Measurements from ENCODE around the gene BPHL. TPM values are rescaled to one million over a fixed set of nuclear protein-coding genes. Genes with fewer than 3 reads are reported as not detected.

Gene BPHL
- total RNA-seq, 1 experiment from 2014 or later = 31.3 TPM

GRCh38 chr6:3195695-3196497 is 77.4 kb downstream of the BPHL start:
- ChIA-PET RAD21 (ENCODE audit: low non-redundant PET in 1 of 2, low total read pairs in 2 of 2, uncharacterized antibody in 2 of 2, unreplicated experiment in 2 of 2) (interaction anchor here in 1 of 2 experiments (0.7 kb wide), 1 partner anchor 19 kb away, joined by 3 read pairs; no protein-coding TSS in a partner anchor), POLR2A (no interaction called here), CTCF (interaction anchor here (0.6 to 1.6 kb wide), 5 partner anchors 36 to 350 kb away, joined by 3 to 6 read pairs (median 3); no protein-coding TSS in a partner anchor)
- no TSS peak for BruUV-seq (replicated peaks)
- H3K9me3 ChIP-seq (ENCODE audit: control insufficient read depth in 1 of 2, insufficient read depth in 1 of 2, low read depth in 1 of 2, low read length in 2 of 2) = no peaks in the 10 kb centered on the region; a peak in 1 of 4 replicates
- H3K4me3 ChIP-seq (replicated peaks in 1 of 2; ENCODE audit: low read depth in 1 of 2, low read length in 2 of 2) = peak overlapping the region in 1 of 2 experiments; percentile 23; a peak in 1 of 4 replicates
- H3K27me3 ChIP-seq (ENCODE audit: insufficient read depth, low read length) = no peaks in the 10 kb centered on the region
- peak; percentile 19 for DNase-seq (ENCODE audit: low read depth, low spot score)
- intact Hi-C loops (cut with micrococcal nuclease) = loop anchor here (1.0 kb wide), 1 partner anchor 70 kb away; no protein-coding TSS in a partner anchor
- no peaks in the 10 kb centered on the region for H3K9me2 ChIP-seq (ENCODE audit: insufficient read depth)
- H3K4me2 ChIP-seq (ENCODE audit: low read length) = peak overlapping the region; percentile 57
- ATAC-seq = peak; percentile 80
- TF ChIP-seq CEBPB (IDR thresholded peaks at IDR 0.05; ENCODE audit: low read depth) = no peak
- TF ChIP-seq JUND (IDR thresholded peaks at IDR 0.05) = no peak
- TF ChIP-seq RAD21 (IDR thresholded peaks at IDR 0.05; ENCODE audit: low read depth) = peak; percentile 76
- TF ChIP-seq SIN3A (IDR thresholded peaks at IDR 0.05; ENCODE audit: low read depth) = no peak
- TF ChIP-seq ELF1 (IDR thresholded peaks at IDR 0.05; ENCODE audit: borderline replicate concordance, low read depth) = no peak
- TF ChIP-seq SP1 (IDR thresholded peaks at IDR 0.05; ENCODE audit: low read depth) = no peak
- TF ChIP-seq CTCF (IDR thresholded peaks at IDR 0.05 in 2 of 3, conservative IDR thresholded peaks at IDR 0.05 in 1 of 3; ENCODE audit: borderline replicate concordance in 1 of 3, insufficient read depth in 1 of 3, low read depth in 2 of 3, low read length in 2 of 3) = peak; percentile 14 to 55 (median 45); a peak in 4 of 6 replicates
- no peak for TF ChIP-seq TCF7L2 (IDR thresholded peaks at IDR 0.05; ENCODE audit: borderline replicate concordance, extremely low read depth, insufficient read depth, insufficient read length)
- TF ChIP-seq SRF (IDR thresholded peaks at IDR 0.05; ENCODE audit: low read depth) = no peak
- peaks cover 8 to 20% of the 10 kb centered on the region in 2 experiments; a peak in 3 of 4 replicates for H3K4me1 ChIP-seq (ENCODE audit: control insufficient read depth in 1 of 2, insufficient read depth in 2 of 2, low read length in 2 of 2)
- peak overlapping the region; percentile 49 for H2AFZ ChIP-seq (ENCODE audit: low read depth, low read length, poor library complexity, severe bottlenecking)
- H3K27ac ChIP-seq (ENCODE audit: low read depth, low read length) = no peak overlapping the region
- no peaks in the 10 kb centered on the region for H3K79me2 ChIP-seq (ENCODE audit: insufficient read depth, low read length)
- H4K20me1 ChIP-seq (ENCODE audit: insufficient read depth) = no peaks in the 10 kb centered on the region
- no peaks in the 10 kb centered on the region for H3K36me3 ChIP-seq (ENCODE audit: control insufficient read depth in 1 of 2, insufficient read depth in 2 of 2, low read length in 2 of 2)
- no peak overlapping the region for H3K9ac ChIP-seq (ENCODE audit: low read length)

Measured in HCT116 (cell line).